HFFc6 (cell line): ENCODE results near the gene NXPH1. TPM values are rescaled to one million over a fixed set of nuclear protein-coding genes. Genes with fewer than 3 reads are reported as not detected.

ENCODE experiments used
- DNase-seq: peaks from one replicate; pipeline ENCODE4 v3.0.0-alpha.2; 2018
- H3K27ac Mint-ChIP-seq: 2 replicates; pipeline ENCODE4 v1.8.0; 2020; ENCODE audit warnings: mild to moderate bottlenecking, mixed read lengths
- H3K27me3 Mint-ChIP-seq: 2 replicates; pipeline ENCODE4 v1.8.0; 2021; ENCODE audit warnings: mild to moderate bottlenecking, moderate library complexity, mixed read lengths; ENCODE audit not compliant: insufficient read depth
- H3K36me3 Mint-ChIP-seq: 2 replicates; pipeline ENCODE4 v1.8.0; 2021; ENCODE audit warnings: low read depth, mixed read lengths
- H3K4me1 Mint-ChIP-seq: 2 replicates; pipeline ENCODE4 v1.8.0; 2020; ENCODE audit warnings: low read depth, mixed read lengths
- H3K4me3 Mint-ChIP-seq: 2 replicates; pipeline ENCODE4 v1.8.0; 2020; ENCODE audit warnings: mild to moderate bottlenecking, moderate library complexity, mixed read lengths
- H3K9me3 Mint-ChIP-seq: 2 replicates; pipeline ENCODE4 v1.8.0; 2020; ENCODE audit warnings: mild to moderate bottlenecking, mixed read lengths
- total RNA-seq, 6 experiments: library from RNA; stranded (reverse); fragmentation: NEBNext Ultra II Directional; extraction: Animal tissue kit (Norgen Biotek cat#: 25700); gene quantifications; 2 replicates in 1 of 6; 3 replicates in 5 of 6; pipeline ENCODE4 v1.2.3, GENCODE V29; 2021
- TF ChIP-seq, protein P1 (sequence below): fragments of 200-600 bp; sonication (generic); IDR thresholded peaks from 2 replicates; pipeline ENCODE4 v1.5.0; 2021; ENCODE audit warnings: antibody characterized with exemption, mild to moderate bottlenecking

NXPH1 gene
- total RNA-seq, 6 experiments from 2014 or later = not detected

DNA sequence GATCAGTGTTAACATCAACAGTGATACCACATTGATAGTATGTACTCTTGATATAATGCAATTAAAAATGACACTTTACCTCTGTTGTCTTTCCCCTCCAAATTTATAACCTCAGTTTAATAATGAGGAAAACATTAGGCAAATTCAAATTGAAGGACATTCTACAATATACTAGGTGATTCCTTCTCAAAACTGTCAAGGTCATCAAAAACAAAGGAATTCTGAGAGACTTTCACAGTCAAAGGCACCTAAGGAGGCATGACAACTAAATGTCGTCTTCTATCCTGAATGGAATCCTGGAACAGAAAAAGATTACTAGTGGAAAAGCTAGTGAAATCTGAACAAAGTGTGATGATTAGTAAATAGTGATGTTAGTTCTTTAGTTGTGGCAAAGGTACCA, 22.3 kb upstream of the NXPH1 start:
- Mint-ChIP-seq H3K4me3 (no peak overlapping the region), H3K9me3 (peaks cover 6% of the 10 kb centered on the region), H3K27me3 (no peaks in the 10 kb centered on the region), H3K36me3 (no peaks in the 10 kb centered on the region), H3K27ac (no peak overlapping the region), H3K4me1 (no peaks in the 10 kb centered on the region)
- TF ChIP-seq, protein P1, sequence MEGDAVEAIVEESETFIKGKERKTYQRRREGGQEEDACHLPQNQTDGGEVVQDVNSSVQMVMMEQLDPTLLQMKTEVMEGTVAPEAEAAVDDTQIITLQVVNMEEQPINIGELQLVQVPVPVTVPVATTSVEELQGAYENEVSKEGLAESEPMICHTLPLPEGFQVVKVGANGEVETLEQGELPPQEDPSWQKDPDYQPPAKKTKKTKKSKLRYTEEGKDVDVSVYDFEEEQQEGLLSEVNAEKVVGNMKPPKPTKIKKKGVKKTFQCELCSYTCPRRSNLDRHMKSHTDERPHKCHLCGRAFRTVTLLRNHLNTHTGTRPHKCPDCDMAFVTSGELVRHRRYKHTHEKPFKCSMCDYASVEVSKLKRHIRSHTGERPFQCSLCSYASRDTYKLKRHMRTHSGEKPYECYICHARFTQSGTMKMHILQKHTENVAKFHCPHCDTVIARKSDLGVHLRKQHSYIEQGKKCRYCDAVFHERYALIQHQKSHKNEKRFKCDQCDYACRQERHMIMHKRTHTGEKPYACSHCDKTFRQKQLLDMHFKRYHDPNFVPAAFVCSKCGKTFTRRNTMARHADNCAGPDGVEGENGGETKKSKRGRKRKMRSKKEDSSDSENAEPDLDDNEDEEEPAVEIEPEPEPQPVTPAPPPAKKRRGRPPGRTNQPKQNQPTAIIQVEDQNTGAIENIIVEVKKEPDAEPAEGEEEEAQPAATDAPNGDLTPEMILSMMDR = no peak
- DNase-seq = no peak

DNA sequence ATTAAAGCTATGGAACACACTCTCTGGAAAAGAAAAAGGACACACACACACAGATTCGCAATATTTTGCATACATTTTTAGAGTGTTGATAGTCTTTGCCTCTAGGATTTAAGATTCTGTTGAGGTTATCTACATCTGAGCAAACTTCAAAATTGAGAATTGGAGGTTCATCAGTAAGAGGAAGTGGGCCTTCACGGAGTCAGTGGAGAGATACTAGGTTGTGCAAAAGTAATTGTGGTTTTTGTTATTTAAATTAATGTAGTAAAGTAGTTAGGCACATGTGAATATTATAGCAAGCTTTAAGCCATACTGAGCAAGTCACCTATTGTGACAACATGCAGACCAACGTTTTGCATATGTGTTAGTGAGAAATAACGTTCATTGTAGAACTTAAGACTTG, 19.8 kb upstream of the NXPH1 start:
- TF ChIP-seq, protein P1 = no peak
- Mint-ChIP-seq H3K36me3 (no peaks in the 10 kb centered on the region), H3K27ac (no peak overlapping the region), H3K4me3 (no peak overlapping the region), H3K9me3 (no peaks in the 10 kb centered on the region; the same call in 1 of the 2 replicates), H3K27me3 (no peaks in the 10 kb centered on the region), H3K4me1 (no peaks in the 10 kb centered on the region)
- no peak for DNase-seq

DNA sequence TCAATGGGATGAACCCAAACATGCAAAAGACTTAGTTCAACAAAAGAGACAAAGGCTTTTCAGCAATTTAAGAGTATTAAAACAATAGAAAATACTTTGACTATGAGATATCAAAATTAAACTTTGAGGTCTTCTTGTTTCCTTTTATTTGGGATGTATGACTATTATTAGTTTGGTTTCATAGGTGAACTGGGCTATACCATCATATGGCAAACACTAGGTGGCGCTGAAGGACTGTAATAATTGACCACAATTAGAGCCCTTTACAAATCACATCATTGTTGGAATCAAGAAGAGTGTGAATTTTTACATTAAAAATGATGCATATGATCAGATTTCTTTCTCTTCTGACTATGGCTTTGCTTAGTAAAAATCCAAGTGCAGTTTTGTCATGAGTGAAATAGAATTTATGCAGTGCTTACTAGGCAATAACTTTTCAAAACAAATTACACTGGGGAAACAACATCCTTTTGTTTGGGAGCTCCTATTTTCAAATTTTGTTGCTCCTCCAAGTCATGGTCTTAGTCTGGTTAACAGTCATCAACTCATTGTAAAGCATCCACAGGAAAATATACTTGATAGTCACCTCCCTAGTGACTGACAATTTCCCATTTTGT, 14.7 kb upstream of the NXPH1 start:
- H3K4me1 Mint-ChIP-seq = no peaks in the 10 kb centered on the region
- DNase-seq = peak; percentile 35
- no peak overlapping the region for H3K27ac Mint-ChIP-seq
- no peaks in the 10 kb centered on the region for H3K9me3 Mint-ChIP-seq
- H3K4me3 Mint-ChIP-seq = no peak overlapping the region
- H3K27me3 Mint-ChIP-seq = no peaks in the 10 kb centered on the region
- TF ChIP-seq, protein P1 = peak; percentile 85
- H3K36me3 Mint-ChIP-seq = no peaks in the 10 kb centered on the region

DNA sequence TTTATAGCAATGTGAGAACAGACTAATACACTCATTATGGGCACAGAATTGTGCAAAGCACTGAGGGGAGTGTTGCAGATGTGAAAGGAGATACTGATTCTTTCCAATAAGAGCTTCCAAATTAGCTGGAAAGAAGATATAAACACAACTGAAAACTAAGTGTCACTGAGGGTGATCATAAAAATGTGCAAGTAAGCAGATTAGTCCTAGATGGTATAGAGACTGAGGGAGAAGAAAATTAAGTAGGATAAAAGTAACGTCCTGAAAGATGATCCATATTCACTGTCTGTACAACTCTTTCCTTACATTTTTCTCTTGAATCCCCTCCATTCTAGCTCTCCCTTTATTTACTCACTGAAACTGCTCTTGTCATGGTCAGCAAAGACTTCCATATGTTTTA, 11.2 kb upstream of the NXPH1 start:
- Mint-ChIP-seq H3K27me3 (no peaks in the 10 kb centered on the region), H3K4me3 (no peak overlapping the region), H3K9me3 (peaks cover 4% of the 10 kb centered on the region; the same call in 1 of the 2 replicates), H3K4me1 (no peaks in the 10 kb centered on the region), H3K36me3 (no peaks in the 10 kb centered on the region), H3K27ac (no peak overlapping the region)
- no peak for DNase-seq
- TF ChIP-seq, protein P1 = no peak

DNA sequence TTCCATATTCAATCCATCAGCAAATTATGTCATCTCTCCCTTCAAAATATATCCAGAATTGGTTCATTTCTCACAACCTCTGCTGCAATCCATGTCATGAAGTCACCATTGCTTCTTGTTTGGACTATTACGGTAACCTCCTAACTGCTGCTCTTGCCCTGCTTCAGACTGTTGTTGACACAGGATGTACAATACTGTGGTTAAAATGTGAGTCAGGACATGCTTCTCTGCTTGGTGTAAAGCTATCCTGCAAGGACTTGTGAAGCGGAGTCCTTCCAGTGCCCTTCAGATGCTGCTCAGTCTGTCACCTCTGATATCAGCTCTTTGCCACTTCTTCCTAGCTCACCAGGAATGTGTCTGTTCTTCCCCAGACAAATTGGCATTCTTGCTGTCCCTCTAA, 10.4 kb upstream of the NXPH1 start:
- peaks cover 4% of the 10 kb centered on the region; the same call in 1 of the 2 replicates for H3K9me3 Mint-ChIP-seq

More for the DNA sequence above, 10.4 kb upstream of the NXPH1 start:
- Mint-ChIP-seq H3K27me3 (peaks cover 1% of the 10 kb centered on the region; the same call in 1 of the 2 replicates), H3K36me3 (no peaks in the 10 kb centered on the region), H3K27ac (no peak overlapping the region), H3K4me3 (no peak overlapping the region), H3K4me1 (no peaks in the 10 kb centered on the region)
- DNase-seq = no peak
- TF ChIP-seq, protein P1 = no peak
